Parathyroid adenoma (tissue), 2 donors: ENCODE data around the gene CRAMP1.
"Not testable (repeated sequence)": the region's sequence is repeated elsewhere in the genome, so short reads cannot be mapped to it uniquely, and the experiment has no call there.

ENCODE experiments used
- H2AFZ ChIP-seq: fragments of 300-600 bp; sonication (generic); one replicate; pipeline ENCODE4 v1.7.0; 2017; ENCODE audit warnings: antibody characterized with exemption, mild to moderate bottlenecking
- H3K27ac ChIP-seq: fragments of 300-600 bp; sonication (generic); one replicate; pipeline ENCODE4 v1.7.0; 2017
- H3K27me3 ChIP-seq: fragments of 300-600 bp; sonication (generic); one replicate; pipeline ENCODE4 v1.7.0; 2017; ENCODE audit warnings: low read length; ENCODE audit not compliant: control insufficient read depth, insufficient read depth
- H3K36me3 ChIP-seq: fragments of 300-600 bp; sonication (generic); one replicate; pipeline ENCODE4 v1.7.0; 2017; ENCODE audit warnings: low read length; ENCODE audit not compliant: control insufficient read depth, insufficient read depth
- H3K4me1 ChIP-seq: fragments of 300-600 bp; sonication (generic); one replicate; pipeline ENCODE4 v1.7.0; 2017; ENCODE audit warnings: control low read depth
- H3K4me2 ChIP-seq: fragments of 300-600 bp; sonication (generic); one replicate; pipeline ENCODE4 v1.7.0; 2017; ENCODE audit warnings: low read length
- H3K4me3 ChIP-seq: fragments of 300-600 bp; sonication (generic); one replicate; pipeline ENCODE4 v1.7.0; 2017; ENCODE audit warnings: low read depth, low read length
- H3K79me2 ChIP-seq: fragments of 300-600 bp; sonication (generic); one replicate; pipeline ENCODE4 v1.7.0; 2017; ENCODE audit warnings: control low read depth
- H3K9ac ChIP-seq: fragments of 300-600 bp; sonication (generic); one replicate; pipeline ENCODE4 v1.7.0; 2017; ENCODE audit warnings: mild to moderate bottlenecking
- H3K9me3 ChIP-seq: fragments of 300-600 bp; sonication (generic); one replicate; pipeline ENCODE4 v1.7.0; 2017; ENCODE audit warnings: low read length; ENCODE audit not compliant: control insufficient read depth
- TF ChIP-seq, protein P1 (sequence below): fragments of 300-600 bp; sonication (generic); IDR thresholded peaks from one replicate; pipeline ENCODE4 v1.7.0; 2017; ENCODE audit warnings: antibody characterized with exemption, mild to moderate bottlenecking
- donor health status: primary hyperparathyroidism.

The CRAMP1 gene

DNA sequence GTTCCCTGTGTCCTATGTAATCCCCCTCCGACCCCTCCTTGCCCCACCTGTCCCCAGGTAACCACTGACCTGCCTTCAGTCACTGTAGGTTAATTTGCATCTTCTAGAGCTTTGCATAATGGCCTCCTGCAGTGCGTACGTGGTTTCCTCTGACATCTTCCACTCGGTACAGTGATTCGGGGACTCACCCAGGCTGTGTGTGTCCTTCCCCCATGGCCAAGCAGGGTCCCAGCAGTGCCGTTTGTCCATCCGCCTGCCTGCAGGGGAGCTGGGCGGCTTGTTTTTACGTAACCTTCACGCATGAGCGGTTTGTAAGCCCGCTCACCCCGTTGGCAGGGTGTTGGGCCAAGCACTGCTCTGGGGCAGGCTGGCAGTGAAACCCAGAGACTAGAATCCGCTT lies 101.8 kb downstream of the CRAMP1 start:
- H3K4me2 ChIP-seq = peak overlapping the region; percentile 60

DNA sequence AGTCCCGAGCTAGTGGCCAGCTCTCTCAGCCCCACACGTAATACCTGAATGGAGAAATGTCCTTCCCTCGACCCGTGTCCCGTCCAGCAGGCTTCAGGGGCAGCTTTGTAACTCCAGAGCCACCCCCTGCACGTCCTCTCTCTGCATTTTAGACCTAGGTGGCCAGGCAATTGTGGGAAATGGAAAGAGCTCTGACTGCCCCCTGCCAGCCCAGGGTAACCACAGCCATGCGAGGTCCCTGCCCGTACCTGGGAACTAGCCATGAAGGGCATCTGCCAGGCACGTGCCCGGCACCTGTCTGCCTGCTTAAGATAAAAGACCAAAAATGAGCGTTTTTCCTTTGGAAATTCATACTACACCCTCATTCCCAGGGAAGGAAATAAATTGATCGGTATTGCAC lies 103.1 kb downstream of the CRAMP1 start:
- Histone ChIP-seq H2AFZ (no peak overlapping the region), H3K9me3 (no peaks in the 10 kb centered on the region), H3K4me3 (no peak overlapping the region), H3K4me1 (peaks cover 12% of the 10 kb centered on the region), H3K9ac (no peak overlapping the region), H3K79me2 (peaks cover 90% of the 10 kb centered on the region), H3K27ac (no peak overlapping the region), H3K36me3 (no peaks in the 10 kb centered on the region), H3K4me2 (no peak overlapping the region), H3K27me3 (no peaks in the 10 kb centered on the region)
- TF ChIP-seq, protein P1, sequence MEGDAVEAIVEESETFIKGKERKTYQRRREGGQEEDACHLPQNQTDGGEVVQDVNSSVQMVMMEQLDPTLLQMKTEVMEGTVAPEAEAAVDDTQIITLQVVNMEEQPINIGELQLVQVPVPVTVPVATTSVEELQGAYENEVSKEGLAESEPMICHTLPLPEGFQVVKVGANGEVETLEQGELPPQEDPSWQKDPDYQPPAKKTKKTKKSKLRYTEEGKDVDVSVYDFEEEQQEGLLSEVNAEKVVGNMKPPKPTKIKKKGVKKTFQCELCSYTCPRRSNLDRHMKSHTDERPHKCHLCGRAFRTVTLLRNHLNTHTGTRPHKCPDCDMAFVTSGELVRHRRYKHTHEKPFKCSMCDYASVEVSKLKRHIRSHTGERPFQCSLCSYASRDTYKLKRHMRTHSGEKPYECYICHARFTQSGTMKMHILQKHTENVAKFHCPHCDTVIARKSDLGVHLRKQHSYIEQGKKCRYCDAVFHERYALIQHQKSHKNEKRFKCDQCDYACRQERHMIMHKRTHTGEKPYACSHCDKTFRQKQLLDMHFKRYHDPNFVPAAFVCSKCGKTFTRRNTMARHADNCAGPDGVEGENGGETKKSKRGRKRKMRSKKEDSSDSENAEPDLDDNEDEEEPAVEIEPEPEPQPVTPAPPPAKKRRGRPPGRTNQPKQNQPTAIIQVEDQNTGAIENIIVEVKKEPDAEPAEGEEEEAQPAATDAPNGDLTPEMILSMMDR = no peak

More for the DNA sequence above, 101.8 kb downstream of the CRAMP1 start:
- Histone ChIP-seq H3K9ac (no peak overlapping the region), H3K4me3 (no peak overlapping the region), H3K27ac (peak overlapping the region; percentile 52), H3K27me3 (no peaks in the 10 kb centered on the region), H2AFZ (peak overlapping the region; percentile 26), H3K79me2 (peaks cover 84% of the 10 kb centered on the region), H3K4me1 (peaks cover 21% of the 10 kb centered on the region), H3K36me3 (no peaks in the 10 kb centered on the region), H3K9me3 (no peaks in the 10 kb centered on the region)
- TF ChIP-seq, protein P1 = no peak

DNA sequence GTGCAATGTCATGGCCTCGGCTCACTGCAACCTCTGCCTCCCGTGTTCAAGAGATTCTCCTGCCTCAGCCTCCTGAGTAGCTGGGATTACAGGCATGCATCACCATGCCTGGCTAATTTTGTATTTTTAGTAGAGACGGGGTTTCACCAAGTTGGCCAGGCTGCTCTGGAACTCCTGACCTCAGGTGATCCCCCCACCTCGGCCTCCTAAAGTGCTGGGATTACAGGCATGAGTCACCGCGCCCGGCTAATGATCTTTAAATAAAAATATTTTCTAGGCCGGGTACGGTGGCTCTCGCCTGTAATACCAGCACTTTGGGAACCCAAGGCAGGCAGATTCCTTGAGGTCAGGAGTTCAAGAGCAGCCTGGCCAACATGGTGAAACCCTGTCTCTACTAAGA lies 106.1 kb downstream of the CRAMP1 start:
- not testable (repeated sequence) for H3K4me3 ChIP-seq, H3K4me2 ChIP-seq, H3K27ac ChIP-seq, H3K27me3 ChIP-seq, H2AFZ ChIP-seq, H3K36me3 ChIP-seq, H3K9ac ChIP-seq, H3K9me3 ChIP-seq
- Histone ChIP-seq H3K4me1 (peaks cover 12% of the 10 kb centered on the region), H3K79me2 (peaks cover 94% of the 10 kb centered on the region)

- H3K4me3 ChIP-seq, H3K36me3 ChIP-seq, H3K9me3 ChIP-seq, H3K27me3 ChIP-seq, H2AFZ ChIP-seq, H3K9ac ChIP-seq, H3K27ac ChIP-seq, H3K4me2 ChIP-seq, H3K4me1 ChIP-seq: not testable (repeated sequence)
- peaks cover 94% of the 10 kb centered on the region for H3K79me2 ChIP-seq
Measured at GRCh38 chr16:1719559-1720229, 107.5 kb downstream of the CRAMP1 start.

DNA sequence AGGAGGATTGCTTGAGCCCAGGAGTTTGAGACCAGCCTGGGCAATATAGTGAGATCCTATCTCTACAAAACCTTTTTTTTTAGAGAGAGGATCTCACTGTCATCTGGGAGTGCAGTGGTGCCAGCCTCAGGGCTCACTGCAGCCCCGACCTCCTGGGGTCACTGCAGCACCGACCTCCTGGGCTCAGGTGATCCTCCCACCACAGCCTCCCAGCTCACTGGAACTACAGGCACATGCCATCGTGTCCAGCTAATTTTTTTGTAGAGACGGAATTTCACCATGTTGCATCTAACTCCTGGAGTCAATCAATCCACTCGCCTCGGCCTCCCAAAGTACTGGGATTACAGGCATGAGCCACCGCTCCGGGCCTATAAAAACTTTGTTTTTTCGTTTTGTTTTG lies 109.2 kb downstream of the CRAMP1 start:
- TF ChIP-seq, protein P1 = no peak
- Histone ChIP-seq H2AFZ (no peak overlapping the region), H3K36me3 (no peaks in the 10 kb centered on the region), H3K9ac (no peak overlapping the region), H3K4me2 (no peak overlapping the region), H3K4me3 (no peak overlapping the region), H3K27me3 (no peaks in the 10 kb centered on the region), H3K27ac (no peak overlapping the region), H3K79me2 (peaks cover 91% of the 10 kb centered on the region), H3K9me3 (no peaks in the 10 kb centered on the region), H3K4me1 (no peaks in the 10 kb centered on the region)
